BLaER1 treated with 17β-estradiol and CSF1 and Interleukin-3, amounts not matched to agents 10 nM and 100 nM (cell line): ENCODE measurements around the gene C11orf21.

Source experiments
- H3K27ac ChIP-seq, 11 experiments: shearing (Covaris generic); formaldehyde crosslinking; 2 replicates each; pipeline ENCODE4 v1.8.1; 2022
- H3K27me3 ChIP-seq, 11 experiments: shearing (Covaris generic); formaldehyde crosslinking; 2 replicates each; pipeline ENCODE4 v1.8.1; 2022
- H3K36me3 ChIP-seq, 11 experiments: shearing (Covaris generic); formaldehyde crosslinking; 2 replicates each; pipeline ENCODE4 v1.8.1; 2022
- H3K4me1 ChIP-seq, 10 experiments: shearing (Covaris generic); formaldehyde crosslinking; 2 replicates each; pipeline ENCODE4 v1.8.1; 2022
- H3K4me2 ChIP-seq, 11 experiments: shearing (Covaris generic); formaldehyde crosslinking; 2 replicates each; pipeline ENCODE4 v1.8.1; 2022
- H3K4me3 ChIP-seq, 10 experiments: shearing (Covaris generic); formaldehyde crosslinking; 2 replicates each; pipeline ENCODE4 v1.8.1; 2022
- H3K9ac ChIP-seq, 11 experiments: shearing (Covaris generic); formaldehyde crosslinking; 2 replicates each; pipeline ENCODE4 v1.8.1; 2022
- H3K9me3 ChIP-seq, 11 experiments: shearing (Covaris generic); formaldehyde crosslinking; replicated peaks in 1 of 11; 2 replicates each; pipeline ENCODE4 v1.8.1; 2022
- H4K20me1 ChIP-seq, 11 experiments: shearing (Covaris generic); formaldehyde crosslinking; 2 replicates each; pipeline ENCODE4 v1.8.1; 2022
- Cebpa-rat ChIP-seq, 11 experiments: shearing (Covaris generic); IDR thresholded peaks; 2 replicates each; pipeline ENCODE4 v1.8.1; 2022

The C11orf21 gene

DNA sequence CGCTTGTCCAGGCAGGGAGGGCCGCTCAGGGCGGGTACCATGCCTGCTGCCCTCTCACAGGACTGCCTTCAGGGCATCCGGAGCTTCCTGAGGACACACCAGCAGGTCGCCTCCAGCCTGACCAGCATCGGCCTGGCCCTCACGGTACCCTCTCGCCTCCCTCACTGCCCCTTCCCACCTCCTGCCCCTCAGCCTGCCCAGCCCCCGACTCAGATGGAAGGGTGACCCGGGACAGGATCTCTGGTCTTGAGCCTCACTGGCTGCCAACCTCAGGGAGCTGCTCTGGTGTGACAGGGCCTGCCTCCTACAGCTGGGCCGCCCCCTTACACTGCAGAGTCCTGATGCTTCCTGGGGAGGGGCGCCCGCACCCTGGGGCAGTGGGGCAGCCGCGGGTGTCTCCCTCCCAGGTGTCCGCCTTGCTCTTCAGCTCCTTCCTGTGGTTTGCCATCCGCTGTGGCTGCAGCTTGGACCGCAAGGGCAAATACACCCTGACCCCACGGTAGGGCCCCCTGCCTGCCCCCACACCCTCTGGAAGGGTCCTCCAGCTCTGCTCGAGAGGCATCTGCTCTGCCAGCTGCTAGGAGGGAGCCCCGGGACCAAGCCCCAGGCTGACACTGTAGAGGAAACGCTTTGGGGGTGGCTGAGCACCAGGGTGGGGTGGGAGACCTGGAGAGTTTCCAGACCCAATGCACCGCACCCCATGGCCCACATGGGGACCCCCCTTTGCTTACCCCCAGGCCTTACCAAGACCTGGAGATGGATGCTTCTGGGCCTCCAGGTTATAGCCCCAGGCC, 14.6 kb upstream of the C11orf21 start:
- Histone ChIP-seq H3K27ac (peak overlapping the region in 9 of 11 experiments; percentile 65 to 85 (median 78); a peak in 18 of 22 replicates), H3K4me3 (peak overlapping the region in 3 of 10 experiments; percentile 5 to 36 (median 25); a peak in 2 of 20 replicates), H3K9me3 (peaks cover 0 to 14% (median 7%) of the 10 kb centered on the region in 11 experiments; a peak in 11 of 22 replicates), H3K4me1 (peaks cover 43 to 62% (median 52%) of the 10 kb centered on the region in 10 experiments), H3K36me3 (no peaks in the 10 kb centered on the region), H3K4me2 (peak overlapping the region; percentile 59 to 99 (median 95)), H3K27me3 (peaks cover 0 to 17% (median 0%) of the 10 kb centered on the region in 11 experiments; a peak in 2 of 22 replicates), H3K9ac (peak overlapping the region; percentile 25 to 75 (median 58); a peak in 21 of 22 replicates), H4K20me1 (peaks cover 0 to 5% (median 0%) of the 10 kb centered on the region in 11 experiments; a peak in 1 of 22 replicates)
- no peak for TF ChIP-seq Cebpa-rat (IDR thresholded peaks at IDR 0.05)

- peaks cover 0 to 17% (median 0%) of the 10 kb centered on the region in 11 experiments; a peak in 2 of 22 replicates for H3K27me3 ChIP-seq
- peak overlapping the region; percentile 59 to 99 (median 95) for H3K4me2 ChIP-seq
- peaks cover 0 to 14% (median 7%) of the 10 kb centered on the region in 11 experiments; a peak in 11 of 22 replicates for H3K9me3 ChIP-seq
- peaks cover 43 to 61% (median 50%) of the 10 kb centered on the region in 10 experiments for H3K4me1 ChIP-seq
- no peak for TF ChIP-seq Cebpa-rat (IDR thresholded peaks at IDR 0.05)
- no peaks in the 10 kb centered on the region for H3K36me3 ChIP-seq
- peak overlapping the region in 5 of 10 experiments; percentile 3 to 36 (median 19); a peak in 4 of 20 replicates for H3K4me3 ChIP-seq
- peak overlapping the region in 9 of 11 experiments; percentile 65 to 85 (median 78); a peak in 18 of 22 replicates for H3K27ac ChIP-seq
- peak overlapping the region; percentile 25 to 75 (median 58); a peak in 21 of 22 replicates for H3K9ac ChIP-seq
- peaks cover 0 to 5% (median 0%) of the 10 kb centered on the region in 11 experiments; a peak in 1 of 22 replicates for H4K20me1 ChIP-seq
Observed at GRCh38 chr11:2315395-2316168, 13.9 kb upstream of the C11orf21 start.

DNA sequence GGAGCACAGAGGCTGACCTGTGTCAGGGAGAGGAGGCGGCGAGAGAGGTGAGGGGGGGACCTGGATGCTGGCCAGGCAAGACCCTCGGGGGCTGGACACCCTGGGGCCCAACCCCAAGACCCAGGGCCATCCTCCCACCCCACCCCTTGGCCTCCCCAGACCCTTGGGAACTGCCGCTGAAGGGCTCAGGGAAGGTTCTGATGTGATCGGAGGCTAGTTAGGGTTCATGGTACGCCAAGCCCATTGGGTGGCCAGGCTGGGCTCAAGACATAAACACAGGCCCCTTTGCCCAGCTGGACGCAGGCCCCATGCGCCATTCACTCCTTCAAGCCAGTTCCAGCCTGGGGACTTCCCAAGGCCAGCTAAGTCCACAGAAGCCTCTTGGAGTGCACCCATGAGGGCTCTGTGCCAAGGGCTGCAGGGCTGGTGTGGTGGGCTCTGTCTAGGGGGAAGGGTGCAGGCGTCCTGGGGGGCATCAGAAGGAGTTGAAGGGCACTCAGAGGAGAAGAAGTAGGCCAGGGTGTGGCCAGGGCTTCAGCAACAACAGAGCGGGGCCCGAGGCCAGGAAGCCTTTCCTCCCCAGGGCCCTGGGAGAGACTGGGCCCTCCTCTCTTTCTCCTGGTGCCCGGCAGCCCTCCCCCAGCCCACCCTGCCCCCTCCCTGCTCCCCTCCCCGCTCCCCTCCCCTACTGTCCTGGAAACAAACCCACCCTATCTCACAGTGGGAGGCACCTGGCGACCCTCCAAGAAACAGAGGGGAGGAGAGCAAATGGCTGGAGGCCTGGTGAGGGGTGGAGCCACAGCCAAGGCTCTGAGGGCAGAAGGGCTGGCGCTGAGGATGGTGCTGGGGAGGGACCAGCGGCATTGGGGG, 13.0 kb upstream of the C11orf21 start:
- Histone ChIP-seq H3K4me1 (peaks cover 43 to 57% (median 46%) of the 10 kb centered on the region in 10 experiments), H3K9ac (peak overlapping the region; percentile 25 to 75 (median 68); a peak in 19 of 22 replicates), H3K9me3 (peaks cover 0 to 14% (median 7%) of the 10 kb centered on the region in 11 experiments; a peak in 11 of 22 replicates), H3K27ac (peak overlapping the region in 10 of 11 experiments; percentile 22 to 85 (median 78); a peak in 18 of 22 replicates), H3K27me3 (peaks cover 0 to 17% (median 0%) of the 10 kb centered on the region in 11 experiments; a peak in 2 of 22 replicates), H3K36me3 (no peaks in the 10 kb centered on the region), H3K4me3 (peak overlapping the region in 3 of 10 experiments; percentile 5 to 36 (median 19); a peak in 2 of 20 replicates), H4K20me1 (peaks cover 0 to 5% (median 0%) of the 10 kb centered on the region in 11 experiments; a peak in 1 of 22 replicates), H3K4me2 (peak overlapping the region; percentile 67 to 99 (median 95))
- no peak for TF ChIP-seq Cebpa-rat (IDR thresholded peaks at IDR 0.05)

DNA sequence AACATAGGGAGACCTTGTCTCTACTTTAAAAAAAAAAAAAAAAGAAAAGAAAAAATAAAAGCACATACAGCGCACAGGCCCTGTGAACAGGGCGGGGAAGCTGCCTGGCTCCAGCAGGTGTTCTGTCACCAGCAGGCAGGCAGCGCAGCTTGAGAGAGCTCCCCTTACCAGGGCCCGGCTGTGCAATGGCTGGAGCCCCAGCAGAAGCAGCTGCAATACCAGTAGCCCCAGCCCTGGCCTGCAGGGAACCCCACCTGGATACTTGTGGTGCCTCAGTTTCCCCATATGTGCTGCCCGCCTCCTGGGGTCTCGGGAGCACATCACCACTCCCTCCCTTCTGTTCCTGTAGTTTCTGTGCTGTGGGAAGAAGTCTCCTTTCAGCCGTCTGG, 12.4 kb upstream of the C11orf21 start:
- Histone ChIP-seq H4K20me1 (peaks cover 0 to 5% (median 0%) of the 10 kb centered on the region in 11 experiments; a peak in 1 of 22 replicates), H3K9ac (peak overlapping the region in 7 of 11 experiments; percentile 56 to 71 (median 68); a peak in 7 of 22 replicates), H3K36me3 (no peaks in the 10 kb centered on the region), H3K4me1 (peaks cover 43 to 57% (median 46%) of the 10 kb centered on the region in 10 experiments), H3K4me3 (no peak overlapping the region), H3K9me3 (peaks cover 0 to 14% (median 7%) of the 10 kb centered on the region in 11 experiments; a peak in 11 of 22 replicates), H3K27me3 (peaks cover 0 to 17% (median 0%) of the 10 kb centered on the region in 11 experiments; a peak in 2 of 22 replicates), H3K27ac (peak overlapping the region in 8 of 11 experiments; percentile 69 to 85 (median 78); a peak in 12 of 22 replicates), H3K4me2 (peak overlapping the region; percentile 67 to 99 (median 84))
- TF ChIP-seq Cebpa-rat (IDR thresholded peaks at IDR 0.05) = no peak

DNA sequence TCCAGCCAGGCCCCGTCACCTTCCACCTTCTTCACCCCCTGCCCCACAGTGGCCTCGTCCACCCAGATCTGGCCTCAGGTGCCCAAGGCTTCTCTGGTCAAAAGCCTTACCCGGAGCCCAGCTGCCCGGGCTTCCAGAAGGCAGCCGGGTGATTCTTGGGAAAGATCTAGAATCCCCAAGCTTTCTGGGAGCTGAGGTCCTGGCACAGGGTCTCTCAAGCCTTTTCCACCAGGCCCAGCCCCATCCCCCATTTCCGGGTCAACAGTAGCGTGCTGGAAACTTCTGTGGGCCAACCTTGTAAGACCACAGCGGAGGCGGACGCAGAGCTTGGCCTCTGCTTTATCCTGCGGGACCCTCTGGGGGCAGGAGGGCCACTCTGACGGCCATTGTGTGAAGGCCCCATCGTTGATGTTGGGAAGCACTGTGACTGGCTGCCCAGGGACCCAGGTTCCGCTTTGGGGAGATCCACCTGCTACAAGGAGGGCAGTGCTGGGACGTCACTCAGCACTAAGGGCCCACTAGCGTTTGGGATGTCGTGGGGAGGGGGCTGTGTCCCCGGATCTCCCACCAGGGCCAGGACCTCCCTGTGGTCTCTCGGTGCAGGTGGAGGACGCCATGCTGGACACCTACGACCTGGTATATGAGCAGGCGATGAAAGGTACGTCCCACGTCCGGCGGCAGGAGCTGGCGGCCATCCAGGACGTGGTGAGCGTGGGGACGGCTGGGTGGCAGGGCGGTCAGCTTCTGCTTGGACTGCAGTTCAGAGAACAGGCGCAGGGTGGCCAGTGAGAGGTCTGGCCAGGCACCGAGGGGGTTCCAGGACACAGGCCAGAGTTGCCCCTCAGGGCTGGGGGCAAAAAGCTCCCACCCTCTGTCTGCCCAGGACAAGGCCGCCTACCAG, 11.6 kb upstream of the C11orf21 start:
- no peak for TF ChIP-seq Cebpa-rat (IDR thresholded peaks at IDR 0.05)
- Histone ChIP-seq H3K27ac (no peak overlapping the region), H3K9me3 (peaks cover 0 to 14% (median 7%) of the 10 kb centered on the region in 11 experiments; a peak in 11 of 22 replicates), H3K36me3 (no peaks in the 10 kb centered on the region), H3K4me2 (peak overlapping the region in 6 of 11 experiments; percentile 3 to 95 (median 78); a peak in 6 of 22 replicates), H3K9ac (peak overlapping the region in 1 of 11 experiments; percentile 7; a peak in 2 of 22 replicates), H3K4me1 (peaks cover 43 to 57% (median 46%) of the 10 kb centered on the region in 10 experiments), H3K4me3 (no peak overlapping the region), H4K20me1 (peaks cover 0 to 5% (median 0%) of the 10 kb centered on the region in 11 experiments; a peak in 1 of 22 replicates), H3K27me3 (peaks cover 0 to 17% (median 0%) of the 10 kb centered on the region in 11 experiments; a peak in 2 of 22 replicates)

DNA sequence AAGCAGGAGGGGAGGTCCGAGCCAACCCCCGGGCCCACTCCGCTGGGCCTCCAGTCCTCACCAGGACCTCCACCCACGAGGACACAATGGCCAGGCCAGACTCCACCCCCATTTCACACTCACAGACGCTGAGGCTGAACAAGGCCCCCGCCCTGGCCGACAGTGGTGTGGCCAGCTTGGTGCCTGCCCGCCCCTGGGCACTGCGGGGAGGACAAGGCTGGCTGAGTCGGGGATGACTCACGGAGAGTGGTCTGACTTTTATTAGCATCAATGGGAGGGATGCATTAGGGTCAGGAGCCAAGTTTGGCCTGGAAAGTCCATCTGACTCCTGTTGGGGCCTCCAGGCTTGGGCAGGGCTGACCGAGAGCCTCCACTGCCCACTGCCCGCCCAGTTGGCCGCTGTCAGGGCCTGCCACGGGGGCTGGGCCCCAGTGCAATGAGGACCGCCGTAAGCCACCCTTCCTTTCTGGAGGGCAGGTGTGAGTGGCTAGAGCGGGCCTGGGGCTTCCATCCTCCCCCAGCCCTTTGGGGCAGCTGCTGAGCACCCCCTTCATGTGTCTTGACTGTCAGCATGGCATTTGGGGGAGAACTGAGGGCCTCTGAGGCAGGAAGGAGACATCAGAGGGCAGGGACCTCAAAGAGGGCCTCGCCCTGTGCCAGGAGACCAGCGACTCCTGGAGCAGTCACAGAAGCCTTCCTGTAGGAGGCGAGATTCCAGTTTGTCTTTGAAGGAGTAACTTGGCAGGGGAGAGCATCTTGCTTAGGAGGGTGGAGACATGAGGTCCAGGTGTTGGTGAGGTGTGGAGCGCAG, 10.7 kb upstream of the C11orf21 start:
- Histone ChIP-seq H4K20me1 (peaks cover 0 to 5% (median 0%) of the 10 kb centered on the region in 11 experiments; a peak in 1 of 22 replicates), H3K4me1 (peaks cover 44 to 61% (median 50%) of the 10 kb centered on the region in 10 experiments), H3K9me3 (peaks cover 0 to 7% (median 1%) of the 10 kb centered on the region in 11 experiments; a peak in 10 of 22 replicates), H3K4me3 (no peak overlapping the region), H3K4me2 (peak overlapping the region in 5 of 11 experiments; percentile 22 to 59 (median 44); a peak in 7 of 22 replicates), H3K36me3 (no peaks in the 10 kb centered on the region), H3K27me3 (peaks cover 0 to 13% (median 0%) of the 10 kb centered on the region in 11 experiments; a peak in 2 of 22 replicates), H3K27ac (no peak overlapping the region; a peak in 1 of 22 replicates), H3K9ac (peak overlapping the region in 1 of 11 experiments; percentile 19; a peak in 2 of 22 replicates)
- no peak for TF ChIP-seq Cebpa-rat (IDR thresholded peaks at IDR 0.05)
